ENCODE measurements around the gene GJB6.

GJB6 gene

GRCh38 chr13:20197361-20197834 is 34.7 kb downstream of the GJB6 start:
- H3K27ac ChIP-seq (ENCODE audit: insufficient read depth, low read length, poor library complexity, severe bottlenecking): no peak overlapping the region
- no peaks in the 10 kb centered on the region for H3K9me3 ChIP-seq (ENCODE audit: control insufficient read depth, low read length)
- H3K4me3 ChIP-seq (ENCODE audit: insufficient read depth, low read depth, low read length, poor library complexity, severe bottlenecking): no peak overlapping the region
- H3K4me1 ChIP-seq (ENCODE audit: control insufficient read depth, insufficient read depth, low read length, poor library complexity, severe bottlenecking): peaks cover 20% of the 10 kb centered on the region
- no peak for DNase-seq
- no peaks in the 10 kb centered on the region for H3K36me3 ChIP-seq (ENCODE audit: control insufficient read depth, insufficient read depth, low read length)
- H3K27me3 ChIP-seq (replicated peaks; ENCODE audit: control insufficient read depth, insufficient read depth, low read length, poor library complexity, severe bottlenecking): peaks cover 47% of the 10 kb centered on the region

GRCh38 chr13:20195801-20196200 is 36.3 kb downstream of the GJB6 start:
- no peak overlapping the region for H3K4me3 ChIP-seq (ENCODE audit: insufficient read depth, low read depth, low read length, poor library complexity, severe bottlenecking)
- peaks cover 56% of the 10 kb centered on the region for H3K27me3 ChIP-seq (replicated peaks; ENCODE audit: control insufficient read depth, insufficient read depth, low read length, poor library complexity, severe bottlenecking)
- peaks cover 26% of the 10 kb centered on the region for H3K4me1 ChIP-seq (ENCODE audit: control insufficient read depth, insufficient read depth, low read length, poor library complexity, severe bottlenecking)
- H3K9me3 ChIP-seq (ENCODE audit: control insufficient read depth, low read length): no peaks in the 10 kb centered on the region
- H3K36me3 ChIP-seq (ENCODE audit: control insufficient read depth, insufficient read depth, low read length): no peaks in the 10 kb centered on the region
- no peak for DNase-seq
- no peak overlapping the region for H3K27ac ChIP-seq (ENCODE audit: insufficient read depth, low read length, poor library complexity, severe bottlenecking)

- Histone ChIP-seq H3K4me1 (ENCODE audit: control insufficient read depth, insufficient read depth, low read length, poor library complexity, severe bottlenecking) (peaks cover 26% of the 10 kb centered on the region), H3K27ac (ENCODE audit: insufficient read depth, low read length, poor library complexity, severe bottlenecking) (no peak overlapping the region), H3K4me3 (ENCODE audit: insufficient read depth, low read depth, low read length, poor library complexity, severe bottlenecking) (peak overlapping the region; percentile 56), H3K27me3 (replicated peaks; ENCODE audit: control insufficient read depth, insufficient read depth, low read length, poor library complexity, severe bottlenecking) (peaks cover 56% of the 10 kb centered on the region), H3K36me3 (ENCODE audit: control insufficient read depth, insufficient read depth, low read length) (no peaks in the 10 kb centered on the region), H3K9me3 (ENCODE audit: control insufficient read depth, low read length) (no peaks in the 10 kb centered on the region)
- no peak for DNase-seq
These were observed 38.0 kb downstream of the GJB6 start for GRCh38 chr13:20193907-20194631.

- Histone ChIP-seq H3K27ac (ENCODE audit: insufficient read depth, low read length, poor library complexity, severe bottlenecking) (no peak overlapping the region), H3K4me1 (ENCODE audit: control insufficient read depth, insufficient read depth, low read length, poor library complexity, severe bottlenecking) (peaks cover 26% of the 10 kb centered on the region), H3K4me3 (ENCODE audit: insufficient read depth, low read depth, low read length, poor library complexity, severe bottlenecking) (peak overlapping the region; percentile 56)
These were observed 38.8 kb downstream of the GJB6 start for GRCh38 chr13:20193162-20193906.

GRCh38 chr13:20192836-20193161 is 39.3 kb downstream of the GJB6 start, which contains the start of gene GJB2:
Gene GJB2 (minus strand): TSS chr13:20192938. CDS start chr13:20189581, 3,357 bp downstream.
- peak within 1 kb of the TSS; percentile 56 for H3K4me3 ChIP-seq (ENCODE audit: insufficient read depth, low read depth, low read length, poor library complexity, severe bottlenecking)
- H3K27me3 ChIP-seq (replicated peaks; ENCODE audit: control insufficient read depth, insufficient read depth, low read length, poor library complexity, severe bottlenecking): peaks cover 56% of the 10 kb centered on the region
- H3K9me3 ChIP-seq (ENCODE audit: control insufficient read depth, low read length): no peaks in the 10 kb centered on the region
- no peak for DNase-seq
- H3K36me3 ChIP-seq (ENCODE audit: control insufficient read depth, insufficient read depth, low read length): no peaks in the 10 kb centered on the region
- H3K4me1 ChIP-seq (ENCODE audit: control insufficient read depth, insufficient read depth, low read length, poor library complexity, severe bottlenecking): peaks cover 26% of the 10 kb centered on the region
- no peak within 1 kb of the TSS for H3K27ac ChIP-seq (ENCODE audit: insufficient read depth, low read length, poor library complexity, severe bottlenecking)

More at GRCh38 chr13:20193162-20193906, 38.8 kb downstream of the GJB6 start:
- H3K27me3 ChIP-seq (replicated peaks; ENCODE audit: control insufficient read depth, insufficient read depth, low read length, poor library complexity, severe bottlenecking): peaks cover 56% of the 10 kb centered on the region
- no peak for DNase-seq
- H3K9me3 ChIP-seq (ENCODE audit: control insufficient read depth, low read length): no peaks in the 10 kb centered on the region
- no peaks in the 10 kb centered on the region for H3K36me3 ChIP-seq (ENCODE audit: control insufficient read depth, insufficient read depth, low read length)

GRCh38 chr13:20192158-20192835 is 39.8 kb downstream of the GJB6 start:
- Histone ChIP-seq H3K27me3 (replicated peaks; ENCODE audit: control insufficient read depth, insufficient read depth, low read length, poor library complexity, severe bottlenecking) (peaks cover 56% of the 10 kb centered on the region), H3K27ac (ENCODE audit: insufficient read depth, low read length, poor library complexity, severe bottlenecking) (no peak overlapping the region), H3K4me1 (ENCODE audit: control insufficient read depth, insufficient read depth, low read length, poor library complexity, severe bottlenecking) (peaks cover 26% of the 10 kb centered on the region), H3K36me3 (ENCODE audit: control insufficient read depth, insufficient read depth, low read length) (no peaks in the 10 kb centered on the region), H3K9me3 (ENCODE audit: control insufficient read depth, low read length) (no peaks in the 10 kb centered on the region), H3K4me3 (ENCODE audit: insufficient read depth, low read depth, low read length, poor library complexity, severe bottlenecking) (peak overlapping the region; percentile 56)
- no peak for DNase-seq

GRCh38 chr13:20191311-20192157 is 40.6 kb downstream of the GJB6 start:
- Histone ChIP-seq H3K27me3 (replicated peaks; ENCODE audit: control insufficient read depth, insufficient read depth, low read length, poor library complexity, severe bottlenecking) (peaks cover 50% of the 10 kb centered on the region), H3K27ac (ENCODE audit: insufficient read depth, low read length, poor library complexity, severe bottlenecking) (no peak overlapping the region), H3K9me3 (ENCODE audit: control insufficient read depth, low read length) (no peaks in the 10 kb centered on the region), H3K36me3 (ENCODE audit: control insufficient read depth, insufficient read depth, low read length) (no peaks in the 10 kb centered on the region), H3K4me1 (ENCODE audit: control insufficient read depth, insufficient read depth, low read length, poor library complexity, severe bottlenecking) (peaks cover 26% of the 10 kb centered on the region), H3K4me3 (ENCODE audit: insufficient read depth, low read depth, low read length, poor library complexity, severe bottlenecking) (peak overlapping the region; percentile 56)
- DNase-seq: no peak

GRCh38 chr13:20190481-20191310 is 41.4 kb downstream of the GJB6 start:
- no peak for DNase-seq
- Histone ChIP-seq H3K4me1 (ENCODE audit: control insufficient read depth, insufficient read depth, low read length, poor library complexity, severe bottlenecking) (peaks cover 26% of the 10 kb centered on the region), H3K4me3 (ENCODE audit: insufficient read depth, low read depth, low read length, poor library complexity, severe bottlenecking) (no peak overlapping the region), H3K36me3 (ENCODE audit: control insufficient read depth, insufficient read depth, low read length) (no peaks in the 10 kb centered on the region), H3K27ac (ENCODE audit: insufficient read depth, low read length, poor library complexity, severe bottlenecking) (no peak overlapping the region), H3K9me3 (ENCODE audit: control insufficient read depth, low read length) (no peaks in the 10 kb centered on the region), H3K27me3 (replicated peaks; ENCODE audit: control insufficient read depth, insufficient read depth, low read length, poor library complexity, severe bottlenecking) (peaks cover 42% of the 10 kb centered on the region)

- no peak for DNase-seq
- Histone ChIP-seq H3K9me3 (ENCODE audit: control insufficient read depth, low read length) (no peaks in the 10 kb centered on the region), H3K27me3 (replicated peaks; ENCODE audit: control insufficient read depth, insufficient read depth, low read length, poor library complexity, severe bottlenecking) (peaks cover 36% of the 10 kb centered on the region), H3K36me3 (ENCODE audit: control insufficient read depth, insufficient read depth, low read length) (no peaks in the 10 kb centered on the region), H3K4me1 (ENCODE audit: control insufficient read depth, insufficient read depth, low read length, poor library complexity, severe bottlenecking) (peaks cover 26% of the 10 kb centered on the region), H3K4me3 (ENCODE audit: insufficient read depth, low read depth, low read length, poor library complexity, severe bottlenecking) (no peak overlapping the region), H3K27ac (ENCODE audit: insufficient read depth, low read length, poor library complexity, severe bottlenecking) (no peak overlapping the region)
These were observed 42.0 kb downstream of the GJB6 start for GRCh38 chr13:20190076-20190475.
